HG02943 (cell line): Measurements from ENCODE around the gene SLC2A4.
"Not testable (repeated sequence)": the region's sequence is repeated elsewhere in the genome, so short reads cannot be mapped to it uniquely, and the experiment has no call there.

ENCODE experiments used
- ATAC-seq: cut with Tn5 transposase; IDR thresholded peaks from one replicate; pipeline ENCODE4 v1.9.1; 2021; ENCODE audit warnings: mild to moderate bottlenecking, low read depth, moderate library complexity; ENCODE audit not compliant: unreplicated experiment

SLC2A4 gene

DNA sequence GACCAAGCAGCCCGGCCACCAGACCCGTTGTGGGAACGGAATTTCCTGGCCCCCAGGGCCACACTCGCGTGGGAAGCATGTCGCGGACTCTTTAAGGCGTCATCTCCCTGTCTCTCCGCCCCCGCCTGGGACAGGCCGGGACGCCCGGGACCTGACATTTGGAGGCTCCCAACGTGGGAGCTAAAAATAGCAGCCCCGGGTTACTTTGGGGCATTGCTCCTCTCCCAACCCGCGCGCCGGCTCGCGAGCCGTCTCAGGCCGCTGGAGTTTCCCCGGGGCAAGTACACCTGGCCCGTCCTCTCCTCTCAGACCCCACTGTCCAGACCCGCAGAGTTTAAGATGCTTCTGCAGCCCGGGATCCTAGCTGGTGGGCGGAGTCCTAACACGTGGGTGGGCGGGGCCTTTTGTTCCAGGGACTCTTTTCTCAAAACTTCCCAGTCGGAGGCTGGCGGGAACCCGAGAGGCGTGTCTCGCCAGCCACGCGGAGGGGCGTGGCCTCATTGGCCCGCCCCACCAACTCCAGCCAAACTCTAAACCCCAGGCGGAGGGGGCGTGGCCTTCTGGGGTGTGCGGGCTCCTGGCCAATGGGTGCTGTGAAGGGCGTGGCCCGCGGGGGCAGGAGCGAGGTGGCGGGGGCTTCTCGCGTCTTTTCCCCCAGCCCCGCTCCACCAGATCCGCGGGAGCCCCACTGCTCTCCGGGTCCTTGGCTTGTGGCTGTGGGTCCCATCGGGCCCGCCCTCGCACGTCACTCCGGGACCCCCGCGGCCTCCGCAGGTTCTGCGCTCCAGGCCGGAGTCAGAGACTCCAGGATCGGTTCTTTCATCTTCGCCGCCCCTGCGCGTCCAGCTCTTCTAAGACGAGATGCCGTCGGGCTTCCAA is at the start of gene SLC2A4:
Gene SLC2A4, plus strand, starts transcription at position 645 of the 879 bp plus-strand sequence. Its CDS starts 217 bp downstream, at position 862.
- no peak for ATAC-seq

DNA sequence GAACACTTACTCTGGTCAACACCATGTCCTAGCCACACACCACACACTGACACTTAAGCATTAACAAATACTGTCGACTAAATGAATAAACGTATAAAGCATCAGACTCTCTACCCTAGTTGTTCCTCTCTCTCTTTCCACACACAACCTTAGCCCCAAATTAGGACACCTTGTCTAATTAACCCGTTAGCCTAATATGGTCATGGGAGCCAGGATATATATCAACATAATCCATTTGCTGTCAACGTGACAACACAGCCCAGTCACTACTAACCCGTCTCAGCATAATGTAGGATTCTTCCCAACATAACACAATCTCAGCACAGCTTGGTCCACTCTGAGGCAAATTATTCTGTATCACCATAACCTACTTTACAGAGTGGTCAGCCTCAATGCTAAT is 49.4 kb upstream of the SLC2A4 start:
- no peak for ATAC-seq

DNA sequence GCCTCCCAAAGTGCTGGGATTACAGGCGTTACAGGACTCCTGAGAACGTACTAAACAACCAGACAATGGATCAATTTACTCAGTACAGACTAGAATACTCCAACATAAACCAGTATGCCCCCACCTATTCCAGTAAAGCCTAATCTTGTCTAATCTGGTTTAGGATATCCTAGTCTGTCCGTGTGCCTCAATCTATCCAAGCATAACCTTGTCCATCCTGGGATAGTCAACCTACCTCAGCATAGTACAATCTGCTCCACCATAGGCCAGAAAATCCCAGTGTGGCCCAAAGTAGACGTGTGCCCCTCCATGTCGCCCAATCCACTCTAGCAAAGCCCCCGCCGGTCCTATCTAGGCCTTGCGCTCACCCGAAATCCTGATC is 47.8 kb upstream of the SLC2A4 start:
- ATAC-seq = no peak

DNA sequence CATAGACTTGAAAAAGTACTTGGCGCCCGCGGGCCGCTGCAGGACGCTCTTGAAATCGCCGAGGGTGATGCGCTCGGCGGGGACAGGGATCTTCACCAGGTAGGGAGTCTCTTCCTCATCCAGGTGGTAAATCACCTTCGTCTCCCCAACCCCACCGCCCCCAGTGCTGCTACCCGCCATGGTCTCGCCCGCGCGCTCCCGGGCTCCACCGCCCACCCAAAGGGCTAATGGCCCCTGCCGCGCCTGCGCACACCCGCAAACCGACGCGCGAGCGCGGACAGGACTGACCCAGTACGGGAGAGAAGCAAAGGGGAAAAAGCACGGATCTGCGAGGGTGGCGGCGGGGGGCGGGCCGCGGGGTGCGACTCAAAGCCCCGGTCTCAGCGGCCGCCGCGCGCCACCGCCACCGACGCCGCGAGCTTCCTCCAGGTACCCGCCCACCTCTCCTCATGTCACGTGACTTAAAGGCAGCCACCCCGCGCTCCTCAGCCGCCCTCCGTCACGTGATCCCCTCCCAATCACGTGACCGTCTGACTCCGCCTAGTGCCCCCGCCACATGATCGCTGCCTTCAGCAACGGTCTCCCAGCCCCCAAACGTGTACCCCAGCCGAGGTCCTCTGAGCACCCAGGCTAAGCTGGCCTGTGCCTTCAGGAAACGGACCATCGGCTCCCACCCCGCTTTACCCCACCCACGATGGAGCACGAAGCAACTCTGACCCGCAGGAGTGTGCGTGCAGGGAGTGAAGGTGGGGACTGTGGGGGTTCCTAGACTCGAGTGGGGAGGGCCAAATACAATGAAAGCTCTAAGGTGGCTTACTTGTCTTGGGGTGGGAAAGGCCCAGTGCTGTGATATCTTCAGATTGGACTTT is 47.2 kb upstream of the SLC2A4 start, which contains the start of gene DVL2:
Gene DVL2, minus strand, starts transcription at position 435 of the 869 bp plus-strand sequence. Its CDS starts 255 bp downstream, at position 180.
- peak; percentile 49 for ATAC-seq

DNA sequence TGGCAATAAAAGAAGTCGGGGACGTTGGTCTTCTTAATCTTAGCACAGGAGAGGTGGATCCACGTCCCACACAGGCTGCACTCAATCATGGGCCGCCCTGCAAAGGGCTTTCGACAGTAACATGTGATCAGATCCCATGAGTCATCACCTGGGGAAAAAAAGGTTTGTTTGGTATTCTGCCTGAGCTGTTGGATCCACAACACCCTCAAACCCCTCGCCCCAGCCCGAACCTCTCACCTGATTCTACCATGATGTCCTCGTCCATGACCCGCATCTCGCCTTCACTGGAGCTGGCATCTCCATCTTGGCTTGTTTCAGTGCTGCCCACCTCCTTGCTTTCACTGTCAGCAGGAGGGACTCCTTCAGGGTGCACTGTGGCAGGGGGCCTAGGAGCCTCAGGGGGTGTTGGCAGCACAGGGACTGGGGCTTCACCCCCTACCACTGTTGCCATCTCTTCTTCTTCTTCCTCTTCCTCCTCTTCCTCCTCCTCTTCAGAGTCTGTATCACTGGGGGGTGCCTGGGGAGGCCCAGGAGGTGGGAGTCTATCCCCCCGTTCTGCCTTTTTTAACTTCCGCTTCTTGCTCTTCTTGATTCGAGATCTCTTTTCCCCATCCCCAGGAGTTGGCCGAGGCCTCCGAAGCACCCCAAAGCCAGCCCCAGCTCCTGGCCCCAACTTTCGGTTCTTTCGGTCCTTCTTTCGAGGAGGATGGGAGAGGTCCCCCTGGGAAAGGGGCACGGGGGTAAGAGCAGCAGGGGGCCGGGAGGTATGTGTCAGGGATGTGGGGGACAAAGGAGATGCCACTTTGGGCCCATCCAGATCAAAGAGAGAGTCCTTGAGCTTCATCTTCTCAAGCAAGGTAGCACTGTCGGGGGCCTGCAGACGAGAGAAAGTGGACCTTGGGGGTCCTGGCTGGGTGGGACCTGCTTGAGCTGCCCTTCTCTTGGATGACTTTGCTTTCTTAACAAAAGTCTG is 45.5 kb upstream of the SLC2A4 start:
- ATAC-seq = no peak

DNA sequence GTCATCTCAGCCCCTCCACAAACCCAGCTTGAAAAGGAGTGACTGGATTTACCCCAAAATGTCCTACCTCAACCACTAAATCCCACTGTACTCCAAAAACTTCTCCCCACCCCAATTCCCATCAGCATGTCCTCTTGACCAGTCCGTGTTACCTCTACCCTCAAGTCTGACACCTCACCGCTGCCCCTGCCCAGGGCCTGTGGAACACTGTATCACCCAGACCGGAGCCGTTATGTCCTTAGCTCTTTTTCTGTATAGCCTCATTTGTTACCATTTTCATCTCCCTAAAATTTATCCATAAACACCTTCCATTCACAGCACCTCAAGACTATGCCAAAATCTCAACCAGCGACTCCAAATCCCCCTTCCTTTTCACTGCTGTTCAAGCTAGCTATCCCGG is 44.7 kb upstream of the SLC2A4 start:
- ATAC-seq = no peak

DNA sequence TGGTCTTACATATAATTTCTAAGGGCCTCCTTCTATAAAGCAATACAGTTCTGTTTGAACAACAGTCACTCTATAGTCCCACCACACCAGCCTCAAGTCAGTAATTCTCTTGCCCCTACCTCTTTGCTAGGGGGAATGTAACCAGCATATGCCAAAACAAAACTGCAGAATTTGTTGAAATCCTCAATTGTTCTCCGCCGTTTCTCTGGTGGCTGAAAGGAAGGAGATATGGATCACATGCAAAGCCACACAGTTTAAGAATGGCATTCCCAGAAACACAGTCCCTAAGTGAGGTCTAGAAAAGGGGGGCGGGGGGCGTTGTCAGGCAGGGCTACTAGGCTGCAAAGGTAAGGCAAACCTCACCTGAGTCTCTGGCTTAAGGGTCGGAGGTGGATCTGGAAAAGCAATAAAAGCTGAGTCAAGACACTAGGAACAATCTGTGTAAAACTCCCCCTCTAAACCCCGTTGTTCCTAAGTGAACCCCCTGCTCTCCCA is 44.2 kb upstream of the SLC2A4 start:
- ATAC-seq = no peak

DNA sequence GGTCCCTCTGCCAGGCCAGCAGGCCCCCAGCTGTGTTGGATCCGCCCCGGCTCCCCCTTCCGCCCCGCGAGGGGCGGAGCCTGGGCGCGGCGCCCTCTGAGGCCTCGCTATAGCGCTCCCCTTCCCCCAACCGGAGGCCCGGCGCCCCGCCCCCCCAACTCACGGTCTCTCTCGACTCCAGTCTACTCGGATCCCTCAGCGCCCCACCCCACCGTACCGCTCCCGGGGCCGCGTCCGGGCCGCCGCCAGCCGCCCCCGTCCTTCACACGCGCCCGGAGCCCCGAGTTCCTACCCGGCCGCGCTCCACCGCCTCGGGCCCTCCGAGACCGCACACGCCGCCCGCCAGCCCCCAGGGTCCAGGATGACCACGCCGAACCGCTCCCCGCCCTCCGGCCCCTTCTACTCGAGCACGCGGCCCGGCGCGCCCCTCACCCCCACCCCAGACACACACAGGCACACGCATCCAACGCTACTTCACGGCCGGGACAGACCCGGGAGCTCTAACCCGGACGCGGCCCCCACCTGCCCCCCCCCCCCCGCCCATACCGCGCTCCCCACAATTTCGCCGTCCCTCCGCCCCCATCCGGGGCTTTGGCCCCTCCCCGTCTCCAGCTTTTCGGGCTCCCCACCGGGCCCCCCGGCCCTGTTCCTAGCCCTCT is 43.6 kb upstream of the SLC2A4 start:
- no peak for ATAC-seq

DNA sequence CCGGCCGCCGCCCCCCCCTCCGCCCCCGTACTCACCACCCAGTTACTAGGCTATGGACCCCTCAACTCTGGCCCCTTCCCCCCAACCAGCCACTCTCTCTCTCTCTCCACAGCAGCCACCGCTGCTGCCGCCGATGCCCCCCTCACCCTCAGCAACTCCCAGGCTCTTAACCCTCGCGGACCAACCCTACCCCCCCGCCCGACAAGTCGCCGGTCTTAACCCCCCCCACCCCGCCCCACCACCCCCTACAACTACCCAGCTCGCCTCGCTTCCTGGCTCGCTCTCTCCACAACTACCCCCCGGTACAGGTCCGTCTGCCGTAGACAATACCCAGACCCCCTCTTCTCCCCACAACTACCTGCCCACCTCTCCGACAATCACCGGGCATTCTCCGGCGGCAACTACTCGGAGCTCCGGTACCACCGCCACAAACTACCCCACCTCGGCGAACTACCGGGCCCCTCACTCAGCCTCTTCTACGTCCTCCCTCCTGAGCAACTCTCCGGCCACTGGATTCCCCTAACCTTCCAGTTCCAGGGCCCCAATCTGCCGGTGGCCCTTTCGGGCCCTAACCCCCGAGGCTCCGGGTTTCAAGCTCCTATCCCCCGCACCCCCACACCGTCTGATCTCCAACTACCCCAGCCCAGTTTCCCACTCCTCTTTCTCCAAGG is 43.0 kb upstream of the SLC2A4 start:
- no peak for ATAC-seq

DNA sequence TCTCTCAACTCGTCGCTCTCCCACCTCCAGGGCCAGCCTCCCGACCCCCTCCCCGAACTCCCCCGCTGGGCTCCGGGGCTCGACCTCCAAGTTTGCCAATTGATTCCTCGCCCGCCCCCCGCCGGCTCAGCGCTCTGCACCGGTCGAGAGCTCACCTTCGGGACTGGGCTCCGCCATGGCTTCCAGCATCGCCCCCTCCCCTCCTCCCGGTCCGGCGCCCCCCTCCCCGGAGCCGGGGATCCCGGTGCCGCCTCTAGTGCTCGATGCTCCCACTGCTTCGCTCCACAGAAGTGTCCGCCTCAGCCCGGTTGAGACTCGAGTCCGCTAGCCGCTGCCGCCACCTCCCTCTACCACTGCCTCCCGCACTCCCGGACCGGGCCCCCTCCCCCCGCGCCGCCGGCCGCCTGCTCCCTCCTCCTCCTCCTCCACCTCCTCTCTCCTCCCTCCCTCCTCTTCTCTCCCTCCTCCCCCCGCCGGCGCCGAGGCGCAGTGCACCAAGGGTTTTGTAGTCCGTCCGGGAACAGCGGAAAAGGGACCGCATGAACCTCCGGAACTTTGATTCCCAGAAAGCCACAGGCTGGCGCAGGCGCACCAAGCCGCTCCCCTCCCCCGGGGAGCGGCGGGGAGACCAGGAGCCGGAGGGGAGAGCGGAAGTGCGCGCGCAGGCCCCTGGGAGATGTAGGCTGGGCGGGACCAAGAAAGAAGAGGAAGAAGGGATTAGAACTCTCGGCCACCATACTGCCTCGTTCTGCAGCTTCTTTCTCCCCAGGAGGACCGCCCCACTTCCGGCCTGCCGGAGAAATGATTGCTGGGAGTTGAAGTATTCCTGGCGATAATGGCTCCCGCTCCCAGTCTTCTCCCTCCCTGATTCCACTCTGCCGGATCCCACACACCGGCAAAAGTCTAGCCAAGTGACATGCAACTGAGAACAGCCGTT is 42.2 kb upstream of the SLC2A4 start, which contains the start of gene PHF23:
Gene PHF23, minus strand, starts transcription at position 367 of the 937 bp plus-strand sequence. Its CDS starts 178 bp downstream, at position 189.
- ATAC-seq = peak; percentile 52

DNA sequence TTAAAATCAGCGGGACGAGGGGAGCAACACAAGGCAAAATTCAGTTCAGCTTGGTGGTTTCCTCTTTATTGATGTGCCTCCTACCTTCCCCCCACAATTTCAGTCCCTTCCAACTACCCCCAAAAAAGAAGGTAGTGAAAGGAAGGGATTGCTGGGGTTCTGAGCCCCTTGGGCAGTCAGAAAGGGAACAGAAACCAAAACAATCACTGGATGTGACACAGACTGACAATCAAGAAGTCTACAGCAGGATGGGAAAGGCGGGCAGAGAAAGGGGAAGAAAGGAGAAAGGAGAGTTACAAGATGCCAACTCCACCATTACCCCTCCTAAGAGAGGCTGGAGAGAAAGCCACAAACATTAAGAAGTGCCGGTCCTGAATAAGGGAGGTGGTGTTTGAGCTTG is 41.1 kb upstream of the SLC2A4 start:
- no peak for ATAC-seq

DNA sequence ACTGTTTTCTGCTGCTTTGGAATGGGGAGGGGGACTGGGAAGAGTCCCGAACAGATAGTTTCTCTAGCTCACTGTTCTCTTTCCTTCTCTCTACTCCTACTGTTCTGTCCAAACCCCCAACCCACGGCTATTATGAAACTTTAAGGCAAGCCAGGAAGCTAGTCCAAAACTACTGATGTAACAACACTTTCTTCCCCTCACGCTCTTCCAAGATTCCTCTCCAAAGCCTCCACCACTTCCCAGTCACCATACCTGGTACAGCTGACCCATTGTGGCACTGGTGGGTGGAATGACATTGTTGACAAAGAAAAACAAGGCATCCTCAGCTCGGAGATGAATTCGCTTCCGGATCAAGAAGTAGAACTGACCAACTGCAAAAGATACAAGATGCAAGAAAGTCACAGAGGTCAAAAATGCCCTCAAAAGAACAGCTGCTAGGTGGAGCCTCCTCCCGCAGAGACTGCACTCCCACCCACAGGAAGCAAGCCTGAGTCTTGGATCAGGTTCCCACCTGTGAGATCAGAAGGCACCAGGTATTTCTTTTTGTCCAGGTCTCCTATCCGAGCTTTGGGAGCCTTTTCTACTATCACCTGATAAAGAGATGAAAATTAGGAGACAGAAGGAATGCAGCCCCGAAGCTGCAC is 40.3 kb upstream of the SLC2A4 start:
- ATAC-seq = no peak

DNA sequence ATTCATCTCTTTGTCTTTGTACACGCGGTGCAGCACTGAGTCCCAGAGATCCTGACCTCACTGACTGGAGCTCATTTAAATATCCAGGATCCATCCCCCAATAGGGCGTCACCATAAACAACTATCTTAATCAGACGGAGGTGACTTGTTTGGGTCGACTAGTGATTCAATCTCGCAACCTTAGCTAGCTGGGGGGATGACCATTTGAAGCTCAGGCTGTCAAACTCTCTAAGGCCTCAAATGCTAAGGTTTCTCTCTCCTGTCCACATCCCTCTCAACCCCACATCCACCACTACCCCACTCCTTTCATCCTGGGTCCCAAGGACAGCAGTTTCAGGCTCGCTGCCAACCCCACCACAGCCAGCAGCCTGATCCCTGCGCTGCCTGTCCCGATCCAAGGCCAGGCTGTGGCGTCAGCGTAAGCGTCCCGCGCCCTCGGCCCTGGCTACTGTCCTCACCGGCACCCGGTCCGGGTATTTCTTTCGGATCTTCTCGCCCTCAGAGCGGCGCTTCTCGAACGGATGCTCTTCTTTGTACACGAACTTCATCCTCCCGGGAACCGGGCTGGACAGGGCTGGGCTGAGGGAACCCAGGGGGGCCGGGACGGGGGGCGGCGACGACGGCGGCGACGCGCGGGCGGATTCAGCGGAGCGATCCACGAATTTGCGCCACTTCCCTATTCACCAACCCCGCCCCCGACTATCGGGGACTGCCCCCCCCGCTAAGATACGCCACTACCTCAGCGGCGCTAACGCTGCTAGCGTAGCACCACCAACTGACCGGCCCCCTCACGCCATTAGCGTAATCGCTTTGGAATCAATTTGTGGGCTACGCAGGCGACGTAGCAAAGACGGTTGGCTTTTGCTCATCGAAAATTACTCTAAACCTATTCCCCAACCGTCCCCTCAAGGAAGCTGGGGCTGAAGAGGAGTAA is 39.5 kb upstream of the SLC2A4 start, which contains the start of gene GABARAP:
Gene GABARAP, minus strand, starts transcription at position 667 of the 934 bp plus-strand sequence. Its CDS starts 119 bp downstream, at position 548.
- ATAC-seq = peak; percentile 28

DNA sequence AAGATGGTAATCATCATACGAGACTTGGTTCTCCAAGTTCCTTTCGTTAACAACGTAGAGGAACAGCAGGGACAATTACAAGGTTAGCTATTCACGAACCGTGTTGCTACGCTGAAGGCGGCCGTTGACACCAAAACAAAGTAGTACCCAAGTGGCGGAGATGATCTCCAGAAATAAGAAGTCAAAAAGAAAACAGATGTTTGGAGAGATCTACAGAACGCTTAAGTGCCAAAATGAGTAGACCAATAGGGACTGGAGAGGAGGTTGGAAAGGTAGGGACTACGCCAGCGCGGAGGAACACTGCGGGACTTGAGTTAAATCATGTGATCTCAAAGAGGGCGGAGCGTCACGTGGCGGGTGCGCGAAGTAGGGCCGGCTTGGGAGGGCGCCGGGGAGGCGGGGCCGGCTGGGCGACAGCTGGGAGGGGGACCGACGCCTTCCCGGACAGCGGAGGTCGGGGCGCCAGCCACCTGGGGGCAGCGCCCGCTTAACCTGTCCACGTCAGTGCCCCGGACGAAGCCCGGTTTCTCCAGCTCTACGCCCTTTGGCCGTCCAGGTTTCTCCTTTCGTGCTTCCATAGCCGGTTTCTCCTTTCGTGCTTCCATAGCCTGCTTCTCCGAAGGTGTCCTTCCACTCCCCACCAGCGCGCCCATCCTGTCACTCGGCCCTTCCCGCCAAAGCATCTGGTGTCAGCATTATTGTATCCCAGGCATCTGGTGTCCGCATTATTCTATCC is 38.6 kb upstream of the SLC2A4 start:
- peak; percentile 41 for ATAC-seq

DNA sequence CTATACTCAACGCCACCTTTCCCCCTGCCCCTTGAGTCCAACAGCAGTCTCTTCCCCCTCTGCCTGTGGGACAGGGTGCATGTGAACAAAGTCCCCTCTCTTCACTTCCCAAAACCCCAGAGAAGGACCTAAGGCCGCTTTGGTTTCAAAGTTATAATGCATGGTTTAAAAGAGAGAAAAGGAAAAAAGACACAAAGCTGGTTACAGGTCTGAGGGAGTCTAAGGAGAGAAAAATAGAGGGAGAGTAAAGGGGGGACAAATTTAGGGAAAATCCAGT is 38.1 kb upstream of the SLC2A4 start:
- no peak for ATAC-seq

DNA sequence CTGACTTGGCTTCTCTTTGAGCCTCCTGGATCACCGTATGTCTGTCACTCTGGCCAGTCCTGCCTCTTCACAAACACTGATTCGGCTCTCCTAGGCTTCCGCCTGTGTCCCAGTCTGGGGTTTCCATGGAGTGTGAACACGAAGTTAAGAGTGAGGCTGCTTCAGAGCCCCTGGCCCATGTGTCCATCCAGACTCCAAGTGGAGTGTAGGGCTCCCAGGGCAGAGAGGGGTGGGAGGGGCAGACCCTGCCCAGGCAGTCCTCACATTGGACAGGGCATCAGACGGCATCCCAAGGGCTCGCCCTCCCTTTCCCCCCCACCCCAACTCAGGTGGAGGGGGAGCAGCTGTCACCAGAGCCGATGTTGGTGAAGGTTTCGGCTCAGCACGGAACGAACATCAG is 37.7 kb upstream of the SLC2A4 start:
- ATAC-seq = not testable (repeated sequence)
